HG02852 (cell line): ENCODE measurements around the gene CISD2.
A peak's percentile ranks its signal among the peaks of the same experiment; 100 is the strongest.
"Not testable (repeated sequence)": the region's sequence is repeated elsewhere in the genome, so short reads cannot be mapped to it uniquely, and the experiment has no call there.

Experiments used
- ATAC-seq: cut with Tn5 transposase; IDR thresholded peaks from one replicate; pipeline ENCODE4 v1.9.1; 2021; ENCODE audit warnings: mild to moderate bottlenecking, moderate library complexity; ENCODE audit not compliant: unreplicated experiment

The CISD2 gene

DNA sequence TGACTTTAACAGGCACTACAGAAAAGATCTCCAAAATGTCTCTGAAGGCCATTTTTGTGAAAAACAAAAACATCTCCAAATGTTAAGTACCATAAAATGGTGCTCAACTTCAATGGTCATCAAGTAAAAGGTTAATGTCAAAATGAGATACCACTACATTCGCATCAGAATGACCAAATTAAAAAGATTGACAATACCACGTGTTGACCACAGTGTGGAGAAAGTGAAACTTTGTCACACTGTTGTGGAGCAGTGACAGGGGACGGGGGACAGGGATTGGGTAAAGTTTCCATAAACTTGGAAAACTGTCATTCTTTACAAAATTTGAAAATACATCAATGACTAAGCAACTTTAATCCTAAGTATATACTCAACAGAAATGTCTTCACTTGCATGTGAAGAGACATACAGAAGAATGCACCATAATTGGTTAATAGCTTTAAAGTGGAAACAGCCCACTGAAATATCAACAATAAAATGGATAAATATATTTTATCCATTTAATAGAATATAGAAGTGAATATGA is 19.1 kb upstream of the CISD2 start:
- no peak for ATAC-seq

DNA sequence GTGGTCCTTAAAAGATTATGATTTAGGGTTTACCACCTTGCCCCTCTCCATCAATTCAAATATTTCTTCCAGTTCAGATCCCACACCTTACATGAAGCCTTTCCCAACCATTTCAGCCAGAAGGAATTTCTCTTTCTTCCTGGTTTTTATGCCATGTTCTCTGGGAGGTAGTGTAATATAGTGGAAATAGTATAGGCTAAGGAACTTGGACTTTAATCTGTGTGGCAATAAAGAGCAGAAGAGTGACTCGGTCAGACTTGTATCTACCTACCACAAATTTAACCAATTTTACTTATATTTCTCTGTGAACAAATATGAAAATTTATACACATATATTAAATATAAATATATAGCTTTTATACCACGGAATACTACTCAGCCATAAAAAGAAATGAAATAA is 18.4 kb upstream of the CISD2 start:
- ATAC-seq = no peak

DNA sequence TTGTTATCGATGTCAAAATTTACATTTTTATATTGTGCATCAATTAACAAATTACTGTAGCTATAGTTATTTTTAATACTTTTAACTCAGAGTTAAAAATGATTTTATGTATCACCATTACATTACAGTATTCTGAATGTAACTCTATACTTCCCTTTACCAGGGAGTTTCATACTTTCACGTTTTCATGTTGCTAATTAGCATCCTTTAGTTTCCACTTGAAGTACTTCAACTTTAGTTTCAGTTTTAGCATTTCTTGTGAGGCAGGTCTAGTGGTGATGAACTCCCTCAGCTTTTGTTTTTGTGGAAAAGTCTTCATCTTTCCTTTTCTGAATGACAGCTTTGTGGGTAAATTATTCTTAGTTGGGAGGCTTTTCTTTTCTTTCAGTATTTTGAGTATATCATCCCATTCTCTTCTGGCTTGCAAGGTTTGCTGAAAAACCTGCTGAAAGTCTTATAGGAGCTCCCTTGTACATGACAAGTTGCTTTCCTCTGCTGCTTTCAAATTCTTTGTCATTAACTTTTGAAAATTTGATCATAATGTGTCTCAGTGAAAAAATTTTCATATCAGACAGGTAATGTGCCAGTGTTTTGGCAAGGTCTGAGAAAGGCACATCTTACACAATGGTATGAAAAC is 9.8 kb upstream of the CISD2 start:
- ATAC-seq = no peak

DNA sequence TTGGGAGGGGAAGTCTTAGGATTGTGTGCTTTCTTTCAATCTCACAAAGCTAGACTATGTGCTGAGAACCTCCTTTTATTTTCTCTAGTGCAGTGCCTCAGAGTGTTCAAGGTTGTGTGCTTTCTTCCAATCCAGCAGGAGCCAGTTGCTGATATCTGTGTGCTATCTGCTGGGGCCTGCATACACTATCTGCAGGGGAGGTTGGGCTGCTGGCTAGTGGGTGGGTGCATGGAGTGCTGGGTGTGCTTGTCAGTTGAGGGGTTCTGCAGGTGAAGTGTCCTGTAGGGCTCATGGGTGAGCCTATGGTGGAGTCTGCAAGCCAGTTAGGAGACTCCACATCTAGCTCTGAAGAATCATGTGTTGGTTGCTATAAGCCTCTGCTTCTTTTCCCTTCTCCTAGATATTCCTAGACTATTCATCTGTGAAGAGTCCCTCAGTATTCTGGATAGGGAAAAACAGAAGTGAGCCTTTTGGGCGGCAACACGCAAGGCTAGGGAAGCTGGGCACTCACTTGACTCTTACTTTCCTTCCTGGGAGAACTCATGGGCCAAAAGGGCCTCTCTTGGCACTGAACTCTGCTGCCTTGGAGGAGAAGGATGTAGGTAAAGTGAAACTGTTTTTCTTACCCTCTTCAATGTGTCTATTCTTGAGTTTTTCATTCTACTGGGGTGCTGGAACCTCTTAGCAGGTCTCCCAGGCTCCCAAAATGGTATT is 8.0 kb upstream of the CISD2 start:
- no peak for ATAC-seq

DNA sequence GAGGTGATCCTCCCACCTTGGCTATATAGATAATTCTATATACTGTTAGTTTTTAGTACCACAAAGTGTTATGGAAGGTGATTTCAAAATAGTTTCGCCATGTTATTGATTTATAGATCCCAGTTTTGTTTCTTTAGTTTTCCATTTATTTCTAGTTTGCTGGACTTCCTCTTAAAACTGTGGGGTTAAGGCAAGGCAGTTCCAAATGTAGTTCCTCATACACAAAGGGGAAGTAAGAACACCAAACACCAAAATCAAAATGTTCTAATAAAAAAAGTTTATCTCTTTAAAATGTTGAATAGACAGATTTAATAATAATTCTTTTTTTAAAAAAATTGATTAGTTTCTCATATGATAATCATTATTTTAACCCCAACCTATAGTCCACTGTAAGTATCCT is 6.8 kb upstream of the CISD2 start:
- no peak for ATAC-seq

DNA sequence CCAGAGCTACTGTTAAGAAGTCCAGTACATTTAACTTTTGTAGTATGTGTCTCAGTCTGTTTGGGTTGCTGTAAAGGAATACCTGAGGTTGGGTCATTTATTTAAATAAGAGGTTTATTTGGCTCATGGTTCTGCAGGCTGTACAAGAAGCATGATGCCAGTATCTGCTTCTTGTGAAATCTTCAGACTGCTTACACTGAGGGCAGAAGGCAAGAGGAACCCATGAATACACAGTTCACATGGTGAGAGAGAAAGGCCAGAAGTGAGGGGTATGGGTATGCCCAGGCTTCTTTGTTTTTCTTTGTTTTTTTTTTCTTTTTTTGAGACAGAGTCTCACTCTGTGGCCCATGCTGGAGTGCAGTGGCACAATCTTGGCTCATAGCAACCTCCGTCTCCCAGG is 6.0 kb upstream of the CISD2 start:
- no peak for ATAC-seq

DNA sequence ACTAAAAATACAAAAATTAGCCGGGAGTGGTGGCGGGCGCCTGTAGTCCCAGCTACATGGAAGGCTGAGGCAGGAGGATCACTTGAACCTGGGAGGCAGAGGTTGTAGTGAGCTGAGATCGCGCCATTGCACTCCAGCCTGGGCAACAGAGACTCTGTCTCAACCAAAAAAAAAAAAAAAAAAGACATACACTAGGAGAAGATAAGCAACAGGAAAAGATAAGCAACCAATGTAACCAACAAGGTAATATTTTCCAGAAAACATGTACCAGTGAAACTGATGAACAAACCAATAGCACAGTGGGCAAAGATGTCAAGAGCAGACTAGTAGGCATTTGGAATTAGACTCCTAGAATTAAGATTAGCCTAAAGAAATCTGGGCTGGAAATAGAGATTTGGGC is 3.5 kb upstream of the CISD2 start:
- ATAC-seq = not testable (repeated sequence)

DNA sequence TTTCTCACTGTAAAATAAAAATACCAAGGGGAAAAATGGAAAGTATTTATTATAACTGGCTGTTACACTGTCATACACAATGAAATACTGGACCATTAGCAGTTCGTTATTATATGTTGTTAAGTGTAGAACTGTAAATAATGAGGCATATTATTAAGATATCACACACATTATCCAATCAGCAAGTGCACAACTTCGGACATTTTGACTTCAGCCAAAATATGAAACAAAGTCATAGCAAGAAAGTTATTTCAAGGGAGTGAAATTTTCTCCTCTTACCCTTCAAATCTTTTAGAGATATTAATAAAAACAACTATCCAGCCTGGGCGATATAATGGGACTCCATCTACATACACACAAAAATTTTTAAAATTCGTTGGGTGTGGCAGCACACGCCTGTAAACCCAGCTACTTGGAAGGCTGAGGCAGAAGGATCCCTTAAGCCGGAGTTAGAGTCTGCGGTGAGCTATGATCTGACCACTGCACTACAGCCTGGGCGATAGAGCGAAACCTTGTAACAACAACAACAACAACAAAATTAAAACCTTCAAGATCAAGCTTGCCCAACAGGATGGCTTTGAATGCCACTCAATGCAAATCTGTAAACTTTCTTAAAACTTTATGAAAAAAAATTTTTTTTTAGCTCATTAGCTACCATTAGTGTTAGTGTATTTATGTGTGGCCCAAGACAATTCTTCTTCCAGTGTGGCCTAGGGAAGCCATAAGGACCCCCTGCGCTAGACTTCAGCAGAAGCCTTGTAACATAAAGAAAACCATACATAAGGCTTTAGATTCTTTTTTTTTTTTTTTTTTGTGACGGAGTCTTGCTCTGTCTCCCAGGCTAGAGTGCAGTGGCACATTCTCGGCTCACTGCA is 1.3 kb upstream of the CISD2 start:
- no peak for ATAC-seq

DNA sequence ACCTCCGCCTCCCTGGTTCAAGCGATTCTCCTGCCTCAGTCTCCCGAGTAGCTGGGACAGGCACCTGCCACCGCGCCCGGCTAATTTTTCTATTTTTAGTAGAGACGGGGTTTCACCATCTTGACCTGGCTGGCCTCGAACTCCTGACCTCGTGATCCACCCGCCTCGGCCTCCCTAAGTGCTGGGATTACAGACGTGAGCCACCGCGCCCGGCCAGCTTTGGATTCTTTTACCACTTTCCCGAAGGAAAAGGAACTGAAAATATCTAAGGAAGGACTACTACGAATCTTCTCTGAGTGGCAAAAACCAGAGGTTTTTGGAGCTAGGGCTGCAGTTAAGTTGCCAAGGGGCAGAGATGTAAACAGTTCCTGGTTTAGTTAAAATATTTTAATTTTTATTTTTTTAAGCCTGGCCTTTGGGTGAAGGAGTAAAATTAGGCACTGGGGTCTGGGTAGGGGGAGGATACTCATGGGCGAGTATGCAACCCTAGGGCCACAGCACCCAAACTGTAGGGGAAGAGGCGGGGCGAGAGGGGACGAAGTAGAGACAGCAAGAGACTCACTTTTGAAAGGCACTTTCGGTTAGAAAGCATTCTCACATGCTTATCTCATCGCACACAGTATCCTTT is 525 bp upstream of the CISD2 start:
- peak; percentile 55 for ATAC-seq

DNA sequence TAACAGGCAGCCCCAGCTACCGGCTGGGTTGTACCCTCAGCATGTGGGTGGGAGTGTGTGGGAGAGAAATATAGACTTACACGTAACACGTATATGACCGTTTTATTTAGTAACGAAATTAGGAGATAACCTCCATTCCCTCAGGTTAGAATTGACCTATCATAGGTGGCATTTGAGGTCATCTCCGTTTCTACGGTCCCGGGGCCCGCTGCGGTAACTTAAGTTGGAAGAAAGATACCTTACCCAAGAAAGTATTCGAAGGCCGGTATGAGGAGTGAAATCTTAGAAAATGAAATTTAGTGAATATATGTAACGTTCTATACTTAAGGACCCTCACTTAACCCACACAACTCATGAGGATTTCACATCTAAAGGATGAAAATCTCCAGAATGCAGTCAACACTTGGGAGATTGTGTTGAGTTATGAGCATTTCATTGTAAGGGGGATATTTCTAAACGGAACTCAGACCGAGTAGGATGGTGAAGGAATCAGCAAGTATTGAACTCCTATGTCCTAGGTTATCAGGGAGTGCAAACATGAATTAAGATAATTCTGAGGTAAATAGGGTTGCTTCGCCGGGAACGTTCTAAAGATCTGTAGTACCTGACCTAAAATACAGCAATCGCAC is 891 bp downstream of the CISD2 start:
- ATAC-seq = peak; percentile 36

DNA sequence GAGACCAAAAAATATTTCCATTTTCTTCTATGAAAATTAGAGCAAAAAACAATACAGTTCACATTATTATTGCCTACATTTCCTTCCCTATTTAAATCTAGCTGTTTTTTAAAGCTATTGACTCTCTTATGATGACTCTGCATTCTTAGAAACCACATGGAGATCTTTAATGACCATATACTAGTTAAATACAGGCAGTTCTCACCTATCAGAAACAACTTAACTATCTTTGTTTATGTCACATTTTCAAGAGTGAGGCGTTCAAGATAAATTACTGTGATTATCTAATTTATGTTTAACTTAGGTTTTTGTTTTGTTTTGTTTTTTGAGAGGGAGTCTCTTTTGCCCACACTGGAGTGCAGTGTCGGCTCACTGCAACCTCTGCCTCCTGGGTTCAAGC is 3.0 kb downstream of the CISD2 start:
- no peak for ATAC-seq

DNA sequence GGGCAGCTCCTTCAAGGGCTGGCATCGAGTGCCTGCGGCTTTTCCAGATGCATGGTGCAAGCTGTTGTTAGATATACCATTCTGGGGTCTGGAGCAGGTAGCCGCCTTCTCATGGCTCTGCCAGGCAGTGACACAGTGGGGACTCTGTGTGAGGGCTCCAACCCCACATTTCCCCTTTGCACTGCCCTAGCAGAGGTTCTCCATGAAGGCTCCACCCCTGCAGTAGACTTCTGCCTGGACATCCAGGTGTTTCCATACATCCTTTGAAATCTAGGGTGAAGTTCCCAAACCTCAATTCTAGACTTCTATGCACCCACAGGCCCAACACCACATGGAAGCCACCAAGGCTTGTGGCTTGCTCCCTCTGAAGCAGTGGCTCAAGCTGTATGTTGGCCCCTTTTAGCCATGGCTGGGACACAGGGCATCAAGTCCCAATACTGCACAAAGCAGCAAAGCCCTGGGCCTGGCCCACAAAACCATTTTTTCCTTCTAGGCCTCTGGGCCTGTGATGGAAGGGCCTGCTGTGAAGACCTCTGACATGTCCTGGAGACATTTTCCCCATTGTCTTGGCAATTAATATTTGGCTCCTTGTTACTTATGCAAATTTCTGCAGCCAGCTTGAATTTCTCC is 8.8 kb downstream of the CISD2 start:
- not testable (repeated sequence) for ATAC-seq

DNA sequence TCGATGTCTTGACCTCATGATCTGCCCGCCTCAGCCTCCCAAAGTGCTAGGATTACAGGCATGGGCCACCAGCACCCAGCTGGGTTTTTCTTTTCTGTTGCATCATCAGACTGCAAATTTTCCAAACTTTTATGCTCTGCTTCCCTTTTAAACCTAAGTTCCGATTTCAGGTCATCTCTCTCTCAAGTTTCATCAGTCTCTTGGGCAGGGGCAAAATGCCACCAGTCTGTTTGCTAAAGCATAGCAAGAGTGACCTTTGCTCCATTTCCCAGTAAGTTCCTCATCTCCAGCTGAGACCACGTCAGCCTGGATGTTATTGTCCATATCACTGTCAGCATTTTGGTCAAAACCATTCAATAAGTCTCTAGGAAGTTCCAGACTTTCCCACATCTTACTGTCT is 9.6 kb downstream of the CISD2 start:
- not testable (repeated sequence) for ATAC-seq

DNA sequence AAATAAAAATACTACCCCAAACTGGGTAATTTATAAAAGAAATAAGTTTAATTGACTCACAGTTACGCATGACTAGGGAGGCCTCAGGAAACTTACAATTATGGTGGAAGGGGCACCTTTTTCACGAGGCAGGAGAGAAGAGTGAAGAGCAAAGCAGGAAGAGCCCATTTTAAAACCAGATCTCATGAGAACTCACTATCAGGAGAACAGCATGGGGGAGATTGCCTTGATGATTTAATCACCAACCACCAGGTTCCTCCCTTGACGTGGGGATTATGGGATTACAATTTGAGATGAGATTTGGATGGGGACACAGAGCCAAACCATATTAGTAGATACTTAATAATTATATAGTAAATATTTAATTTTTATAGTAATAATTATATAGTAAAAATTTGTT is 10.1 kb downstream of the CISD2 start:
- ATAC-seq = no peak

DNA sequence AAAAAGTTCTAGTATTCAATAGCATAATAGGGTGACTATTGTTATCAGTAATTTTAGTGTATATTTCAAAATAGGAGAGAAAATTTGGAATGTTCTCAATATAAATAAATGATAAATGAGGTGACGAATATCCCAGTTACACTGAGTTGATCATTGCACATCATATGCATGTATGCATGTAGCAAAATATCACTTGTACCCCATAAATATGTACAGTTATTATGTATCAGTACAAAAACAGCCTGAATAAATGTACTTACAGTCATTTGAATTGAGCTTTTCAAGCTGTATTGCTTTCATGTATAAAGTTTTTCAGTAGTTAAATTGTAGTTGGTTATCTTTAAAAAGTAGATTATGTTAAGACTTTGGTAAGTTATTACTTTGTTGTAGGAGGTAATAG is 12.6 kb downstream of the CISD2 start:
- no peak for ATAC-seq

DNA sequence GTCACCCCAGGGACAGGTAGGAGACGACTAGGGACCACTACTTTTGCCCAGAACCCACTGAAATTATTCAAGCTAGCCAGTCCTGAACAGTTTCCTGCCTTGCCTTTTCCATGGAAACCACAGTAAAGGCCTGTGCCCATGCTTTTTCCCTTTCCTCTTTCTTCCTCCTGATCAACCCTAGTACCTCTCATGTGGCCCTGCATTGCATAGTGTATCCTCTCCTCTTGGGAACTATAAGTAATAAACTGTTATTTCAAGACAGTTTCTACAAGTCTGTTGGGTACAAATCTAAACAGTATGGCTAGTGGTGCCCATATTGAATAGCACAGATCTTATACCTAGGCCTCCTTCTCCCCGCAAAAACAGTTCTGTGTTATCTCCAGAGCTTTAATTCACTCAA is 14.5 kb downstream of the CISD2 start:
- no peak for ATAC-seq

DNA sequence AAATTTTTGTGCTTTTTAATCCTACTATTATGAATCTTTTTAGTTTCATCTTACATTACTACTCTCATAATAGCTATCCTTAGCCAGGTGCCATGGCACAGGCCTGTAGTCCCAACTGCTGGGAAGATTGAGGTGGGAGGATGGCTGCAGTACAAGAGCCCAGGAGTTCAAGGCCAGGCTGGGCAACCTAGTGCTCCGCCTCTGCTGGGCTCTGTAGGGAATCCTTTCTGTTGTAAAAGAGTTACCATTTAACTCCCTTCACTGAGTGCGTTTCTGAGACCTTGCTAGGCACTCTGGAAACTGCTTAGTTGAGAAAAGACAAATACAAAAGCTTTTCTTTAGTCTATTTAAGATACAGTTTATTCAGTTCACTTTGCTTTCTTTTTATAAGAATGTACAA is 19.8 kb downstream of the CISD2 start:
- ATAC-seq = not testable (repeated sequence)

DNA sequence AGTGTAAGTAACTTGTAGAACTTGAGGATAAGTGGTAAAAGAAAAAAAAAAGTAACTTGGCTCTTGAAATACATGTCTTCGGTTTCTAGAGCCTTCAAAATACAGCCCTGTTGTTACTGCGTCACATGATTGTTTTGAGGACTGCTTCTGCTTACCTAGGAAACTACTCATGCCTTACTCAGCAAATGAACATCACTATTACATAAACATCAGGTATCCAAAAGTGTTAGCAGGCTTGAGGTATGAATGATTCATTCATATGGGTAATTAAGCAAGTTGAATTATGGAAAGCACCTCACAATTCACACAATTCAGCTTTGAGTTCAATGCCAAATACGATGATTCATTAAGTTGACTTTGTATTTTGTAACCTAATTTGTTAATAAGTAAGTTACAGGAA is 21.1 kb downstream of the CISD2 start:
- not testable (repeated sequence) for ATAC-seq

DNA sequence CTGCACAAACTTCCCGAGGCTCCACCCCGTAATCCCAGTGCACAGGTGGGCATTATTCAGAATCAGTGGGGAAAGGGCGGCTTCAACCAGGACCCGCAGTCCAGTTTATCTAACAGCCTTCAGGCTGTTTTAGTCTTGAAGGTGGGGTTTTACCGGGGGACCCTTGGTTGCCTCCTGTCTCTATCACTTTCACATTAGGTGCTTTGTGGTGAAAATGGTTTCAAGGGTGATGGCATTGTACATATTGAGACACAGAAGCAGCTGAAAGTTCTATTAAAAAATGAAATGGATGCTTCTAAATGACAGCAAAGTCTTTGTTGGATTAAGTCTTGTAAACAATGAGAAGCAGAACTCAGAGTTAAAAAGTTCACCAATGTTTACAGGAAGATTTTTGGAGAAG is 27.8 kb downstream of the CISD2 start:
- ATAC-seq = not testable (repeated sequence)

DNA sequence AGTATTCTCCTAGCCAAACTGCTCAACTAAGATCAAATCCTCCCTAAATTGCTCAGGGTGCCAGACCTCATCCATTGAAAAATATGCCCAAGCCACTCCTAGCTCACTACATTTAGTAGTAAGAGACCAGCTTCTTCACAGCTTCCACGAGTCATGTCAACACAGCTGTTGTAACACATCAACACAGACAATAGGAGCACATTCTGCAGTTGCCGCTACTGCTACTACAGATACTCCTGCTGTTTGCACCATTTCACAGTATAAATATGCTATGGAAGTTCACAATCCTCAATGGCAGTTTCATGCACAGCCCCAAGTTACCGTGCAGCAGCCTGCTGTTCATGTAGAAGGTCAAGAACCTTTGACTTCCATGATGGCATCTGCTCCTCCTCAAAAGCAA is 28.8 kb downstream of the CISD2 start:
- ATAC-seq = not testable (repeated sequence)
